Heart left ventricle (tissue), 16 donors: ENCODE data around the gene CUBN. TPM values are rescaled to one million over a fixed set of nuclear protein-coding genes. Genes with fewer than 3 reads are reported as not detected.

ENCODE experiments used
- ATAC-seq, 4 donors: fragments of 200-7000 bp; cut with Tn5 transposase; one replicate each; pipeline ENCODE4 v1.9.1; 2020 to 2022; ENCODE audit warnings: moderate library complexity in 4 of 4, mild to moderate bottlenecking in 3 of 4, moderate number of reproducible peaks in 1 of 4
- DNase-seq, 5 donors: peaks; one replicate each; pipeline ENCODE4 v3.0.0-alpha.2; 2020
- H3K27ac ChIP-seq, 12 donors: fragments of 200-600 bp; sonication (generic) in 4 of 12; one replicate each; pipeline versions ENCODE4 v1.5.0 to v1.8.0; 2016 to 2022; ENCODE audit warnings: mild to moderate bottlenecking in 2 of 12
- H3K27me3 ChIP-seq, 9 donors: fragments of 200-600 bp; sonication (generic) in 2 of 9; one replicate each; pipeline versions ENCODE4 v1.5.1 to v1.8.0; 2016 to 2022; ENCODE audit warnings: mild to moderate bottlenecking in 3 of 9
- H3K36me3 ChIP-seq, 9 donors: fragments of 200-600 bp; sonication (generic) in 2 of 9; one replicate each; pipeline versions ENCODE4 v1.5.0 to v1.8.0; 2018 to 2022; ENCODE audit warnings: mild to moderate bottlenecking in 2 of 9
- H3K4me1 ChIP-seq, 12 donors: fragments of 200-600 bp; sonication (generic) in 4 of 12; one replicate each; pipeline versions ENCODE4 v1.5.0 to v1.8.0; 2016 to 2022; ENCODE audit warnings: mild to moderate bottlenecking in 3 of 12
- H3K4me3 ChIP-seq, 12 donors: fragments of 200-600 bp; sonication (generic) in 4 of 12; one replicate each; pipeline versions ENCODE4 v1.5.0 to v1.8.0; 2017 to 2022; ENCODE audit warnings: mild to moderate bottlenecking in 9 of 12, moderate library complexity in 4 of 12
- H3K9me3 ChIP-seq, 12 donors: fragments of 200-600 bp; sonication (generic) in 4 of 12; one replicate each; pipeline versions ENCODE4 v1.5.0 to v1.8.0; 2016 to 2022; ENCODE audit warnings: mild to moderate bottlenecking in 1 of 12
- POLR2A ChIP-seq, 2 donors: fragments of 450-650 bp; IDR thresholded peaks; one replicate each; pipeline ENCODE4 v1.6.1; 2017; ENCODE audit warnings: antibody characterized with exemption in 2 of 2, mild to moderate bottlenecking in 2 of 2, moderate library complexity in 2 of 2
- WGBS, 4 donors: extraction: QIAGEN DNeasy Blood & Tissue Kit in 2 of 4; methylation state at CpG; one replicate each; pipeline versions ENCODE4 v1.1.5 to v1.1.7; 2013 to 2018; 5-methylcytosine and 5-hydroxymethylcytosine counted together
- intact Hi-C, 10 donors: fragments of 100-400 bp; cut with DNase I; formaldehyde crosslinking; loops; one replicate each; pipeline versions ENCODE4 v1.11.1 to v1.14.2; 2022
- polyA plus RNA-seq, 2 donors: library from polyadenylated mRNA; stranded (reverse); fragments of 200-250 nt; gene quantifications; one replicate each; pipeline ENCODE4 v1.2.3, GENCODE V29; 2013
- total RNA-seq, 9 donors: library from RNA; depleted of rRNA in 2 of 9; stranded (reverse); fragments of >200 nt in 2 of 9; fragmentation: NEBNext Ultra II Directional in 3 of 9; extraction: Animal tissue kit (Norgen Biotek cat#: 25700) in 3 of 9; gene quantifications; one replicate each; pipeline versions ENCODE4 v1.1.0 to v1.2.4, GENCODE V29; 2016 to 2023
- TF ChIP-seq, protein P1 (sequence below), 12 donors: fragments of 200-600 bp; sonication (generic) in 4 of 12; IDR thresholded peaks; one replicate each; pipeline versions ENCODE4 v1.5.0 to v1.8.0; 2018 to 2022; ENCODE audit warnings: antibody characterized with exemption in 12 of 12, mild to moderate bottlenecking in 5 of 12
- donor health status: ischemic (EF 13 %, LVEDD 7.1; RV severe dilation, severe dysfunction).
- donor health status: healthy with polysubstance abuse.
- donor health status: DM: no; HTN: yes; CAD: no.
- donor health status: DM: no; HTN: no; CAD: no.
- donor health status: ischemic (EF 25% LVEDD 6.9; RV normal size, moderate dysfunction).
- donor health status: ischemic (EF 25% LVEDD 5.7; RV mildly dilated, moderate dysfunction).
- donor health status: healthy.
- donor health status: DM: yes; HTN: yes; CAD: no.
- donor health status: ischemic (EF 35%, LVEDD 5.7; RV mildly dilated, moderate dysfunction).
- donor health status: nonischemic (EF 11% LVEDD 7.7; RV severe dilation, severe dysfunction).
- donor health status: DM: yes; HTN: yes; CAD: no.
- donor health status: PGD.
- donor health status: ischemic (EF 29% LVEDD 5.4; RV normal size, mild dysfunction).
- donor health status: nonischemic (EF 23%, LVEDD 6.1; RV moderate dilation, normal function).

The CUBN gene
- total and polyA plus RNA-seq, 11 donors: 0.07 to 1.5 (median 0.44) TPM

DNA sequence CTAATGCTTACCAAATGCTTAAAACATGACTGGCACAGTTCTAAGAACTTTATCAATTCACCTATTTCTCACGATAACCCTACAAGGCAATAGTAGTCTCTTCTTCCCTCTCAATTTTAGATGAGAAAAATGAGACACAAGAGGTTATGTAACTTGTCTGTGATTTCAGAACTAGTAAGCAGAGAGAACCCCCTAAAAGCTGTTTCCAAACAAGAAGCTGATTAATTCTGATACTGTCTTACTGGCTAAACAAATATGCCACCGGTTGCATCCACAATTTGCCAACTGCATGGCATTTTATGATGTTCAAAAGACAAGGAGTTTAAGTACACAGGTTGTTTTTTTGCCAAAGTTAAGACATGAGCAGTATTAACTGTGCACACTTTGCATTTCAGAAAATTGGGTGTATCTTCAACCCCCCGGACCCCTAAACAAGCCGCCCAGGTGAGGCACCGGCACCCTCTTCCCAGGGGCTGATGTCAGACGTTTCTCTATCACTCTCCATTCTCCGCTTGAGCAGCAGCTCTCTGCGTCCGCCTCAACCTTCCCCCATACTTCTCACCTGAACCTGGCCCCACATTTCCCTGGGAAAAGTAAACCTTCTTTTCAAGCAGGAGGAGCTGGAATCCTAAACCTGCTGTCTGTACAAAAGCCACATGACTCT is 334.1 kb downstream of the CUBN start:
- H3K27ac ChIP-seq: no peak overlapping the region
- no peak for ATAC-seq
- H3K4me3 ChIP-seq: no peak overlapping the region
- no peaks in the 10 kb centered on the region for H3K27me3 ChIP-seq
- peaks cover 0 to 6% (median 0%) of the 10 kb centered on the region in 9 donors for H3K36me3 ChIP-seq
- peaks cover 0 to 32% (median 9%) of the 10 kb centered on the region in 12 donors for H3K4me1 ChIP-seq
- WGBS, 4 donors: 74 to 95% (median 93%) methylated on average over 9 of the region's 9 CpGs
- intact Hi-C loops: loop anchor here in 1 of 10 donors (10.0 kb wide), 1 partner anchor 361 kb away; the partner anchor contains the start of gene PTER
- no peak for TF ChIP-seq POLR2A (IDR thresholded peaks at IDR 0.05)
- TF ChIP-seq, protein P1, sequence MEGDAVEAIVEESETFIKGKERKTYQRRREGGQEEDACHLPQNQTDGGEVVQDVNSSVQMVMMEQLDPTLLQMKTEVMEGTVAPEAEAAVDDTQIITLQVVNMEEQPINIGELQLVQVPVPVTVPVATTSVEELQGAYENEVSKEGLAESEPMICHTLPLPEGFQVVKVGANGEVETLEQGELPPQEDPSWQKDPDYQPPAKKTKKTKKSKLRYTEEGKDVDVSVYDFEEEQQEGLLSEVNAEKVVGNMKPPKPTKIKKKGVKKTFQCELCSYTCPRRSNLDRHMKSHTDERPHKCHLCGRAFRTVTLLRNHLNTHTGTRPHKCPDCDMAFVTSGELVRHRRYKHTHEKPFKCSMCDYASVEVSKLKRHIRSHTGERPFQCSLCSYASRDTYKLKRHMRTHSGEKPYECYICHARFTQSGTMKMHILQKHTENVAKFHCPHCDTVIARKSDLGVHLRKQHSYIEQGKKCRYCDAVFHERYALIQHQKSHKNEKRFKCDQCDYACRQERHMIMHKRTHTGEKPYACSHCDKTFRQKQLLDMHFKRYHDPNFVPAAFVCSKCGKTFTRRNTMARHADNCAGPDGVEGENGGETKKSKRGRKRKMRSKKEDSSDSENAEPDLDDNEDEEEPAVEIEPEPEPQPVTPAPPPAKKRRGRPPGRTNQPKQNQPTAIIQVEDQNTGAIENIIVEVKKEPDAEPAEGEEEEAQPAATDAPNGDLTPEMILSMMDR (IDR thresholded peaks at IDR 0.05): no peak
- H3K9me3 ChIP-seq: no peaks in the 10 kb centered on the region
- no peak for DNase-seq

DNA sequence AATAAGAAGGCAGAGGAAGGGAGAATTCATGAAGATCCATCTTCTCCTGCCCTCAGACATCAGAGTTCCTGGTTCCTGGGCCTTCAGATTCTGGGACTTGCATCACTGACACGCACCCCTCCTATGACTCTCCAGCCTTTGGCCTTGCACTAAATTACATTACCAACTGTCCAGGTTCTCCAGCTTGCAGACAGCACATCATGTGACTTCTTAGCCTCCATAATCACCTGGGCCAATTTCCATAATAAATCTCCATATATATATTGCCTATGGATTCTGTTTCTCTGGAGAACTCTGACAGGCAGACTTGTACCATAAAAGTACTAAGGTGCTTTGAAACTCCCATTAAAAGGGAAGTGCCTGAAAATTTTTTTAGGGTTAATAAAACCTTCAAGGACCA is 335.6 kb downstream of the CUBN start:
- H3K4me1 ChIP-seq: peaks cover 0 to 31% (median 5%) of the 10 kb centered on the region in 12 donors
- H3K27me3 ChIP-seq: no peaks in the 10 kb centered on the region
- intact Hi-C loops: loop anchor here in 1 of 10 donors (10.0 kb wide), 1 partner anchor 359 kb away; the partner anchor contains the start of gene PTER
- peaks cover 0 to 6% (median 0%) of the 10 kb centered on the region in 9 donors for H3K36me3 ChIP-seq
- H3K27ac ChIP-seq: no peak overlapping the region
- H3K9me3 ChIP-seq: no peaks in the 10 kb centered on the region
- no peak overlapping the region for H3K4me3 ChIP-seq
- TF ChIP-seq POLR2A (IDR thresholded peaks at IDR 0.05): no peak
- TF ChIP-seq, protein P1 (IDR thresholded peaks at IDR 0.05): no peak
- ATAC-seq (no peak), DNase-seq (no peak)
- 94 to 100% (median 98%) methylated on average over 1 of the region's 1 CpG for WGBS, 4 donors

DNA sequence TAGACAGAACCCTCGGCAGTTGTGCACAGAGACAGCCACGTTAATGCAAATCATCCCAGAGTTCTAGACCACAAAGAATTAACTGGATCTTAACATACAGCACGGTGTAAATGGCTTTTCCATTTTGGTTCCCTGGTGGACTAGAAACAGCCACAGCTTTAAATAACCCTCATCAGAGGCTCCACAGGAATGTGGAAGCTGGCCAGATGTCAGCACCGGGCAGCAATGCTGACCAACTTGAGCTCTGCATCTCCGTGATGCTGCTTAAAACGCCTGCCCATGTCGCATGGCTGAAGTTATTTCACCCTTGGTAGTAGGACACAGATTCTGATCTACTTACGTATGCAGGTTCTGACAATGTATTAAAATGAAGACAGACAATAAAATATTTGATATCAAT is 336.9 kb downstream of the CUBN start:
- no peak for TF ChIP-seq POLR2A (IDR thresholded peaks at IDR 0.05)
- TF ChIP-seq, protein P1 (IDR thresholded peaks at IDR 0.05): no peak
- DNase-seq (peak in 4 of 5 donors; percentile 68 to 86 (median 76)), ATAC-seq (peak; percentile 88 to 97 (median 97))
- peaks cover 0 to 6% (median 0%) of the 10 kb centered on the region in 9 donors for H3K36me3 ChIP-seq
- intact Hi-C loops: loop anchor here in 1 of 10 donors (10.0 kb wide), 1 partner anchor 358 kb away; the partner anchor contains the start of gene PTER
- 28 to 60% (median 40%) methylated on average over 8 of the region's 8 CpGs for WGBS, 4 donors
- peak overlapping the region in 7 of 12 donors; percentile 26 to 80 (median 66) for H3K27ac ChIP-seq
- no peaks in the 10 kb centered on the region for H3K9me3 ChIP-seq
- H3K4me1 ChIP-seq: peaks cover 0 to 25% (median 5%) of the 10 kb centered on the region in 12 donors
- no peaks in the 10 kb centered on the region for H3K27me3 ChIP-seq
- H3K4me3 ChIP-seq: no peak overlapping the region

DNA sequence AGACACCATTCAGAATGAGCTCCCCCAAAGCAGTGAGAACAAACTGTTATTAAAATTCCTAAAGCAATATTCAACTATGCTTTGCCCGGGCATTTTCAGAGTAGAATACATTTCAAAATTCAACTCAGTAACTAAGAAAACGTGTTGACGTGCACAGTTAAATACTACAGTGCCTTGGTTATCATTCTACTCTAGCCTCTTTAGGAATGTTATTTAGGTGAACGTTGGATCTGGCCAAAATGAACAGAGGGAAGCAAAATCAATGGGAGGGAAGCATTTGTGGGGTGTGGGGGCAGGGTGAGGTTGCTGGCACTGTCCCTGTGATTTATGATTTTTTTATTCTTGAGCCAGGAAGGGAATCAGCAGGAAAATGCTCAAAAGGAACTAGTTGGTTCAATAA is 339.8 kb downstream of the CUBN start:
- Histone ChIP-seq H3K4me3 (no peak overlapping the region), H3K27me3 (no peaks in the 10 kb centered on the region), H3K4me1 (peaks cover 0 to 25% (median 5%) of the 10 kb centered on the region in 12 donors), H3K9me3 (no peaks in the 10 kb centered on the region), H3K27ac (no peak overlapping the region), H3K36me3 (peaks cover 0 to 10% (median 0%) of the 10 kb centered on the region in 9 donors)
- WGBS, 4 donors: 34 to 56% (median 48%) methylated on average over 4 of the region's 4 CpGs
- intact Hi-C loops: loop anchor here in 1 of 10 donors (10.0 kb wide), 1 partner anchor 355 kb away; the partner anchor contains the start of gene PTER
- no peak for TF ChIP-seq POLR2A (IDR thresholded peaks at IDR 0.05)
- TF ChIP-seq, protein P1 (IDR thresholded peaks at IDR 0.05): no peak
- DNase-seq (no peak), ATAC-seq (peak in 1 of 4 donors; percentile 24)
